NCI-H2196 treated with DMSO at 0.1 percent for 48 hours (cell line): ENCODE data around the gene GOLGB1.
"Not testable (repeated sequence)": the region's sequence is repeated elsewhere in the genome, so short reads cannot be mapped to it uniquely, and the experiment has no call there.

Experiments
- DNase-seq: peaks from one replicate; lab custom pipeline; 2025; ENCODE audit not compliant: unreplicated experiment; lab: John Stamatoyannopoulos, UW

GOLGB1 gene

GRCh38 chr3:121748680-121749275, 763 bp downstream of the GOLGB1 start:
- DNase-seq = no peak

- DNase-seq = no peak
These were observed 1.6 kb downstream of the GOLGB1 start for GRCh38 chr3:121747976-121748375.

GRCh38 chr3:121743106-121743505, 6.4 kb downstream of the GOLGB1 start:
- DNase-seq = not testable (repeated sequence)

GRCh38 chr3:121740896-121741295, 8.6 kb downstream of the GOLGB1 start:
- no peak for DNase-seq

GRCh38 chr3:121739902-121740301, 9.6 kb downstream of the GOLGB1 start:
- DNase-seq = no peak

- no peak for DNase-seq
These were observed 11.9 kb downstream of the GOLGB1 start for GRCh38 chr3:121737644-121738043.

GRCh38 chr3:121736112-121736511, 13.4 kb downstream of the GOLGB1 start:
- DNase-seq = no peak

GRCh38 chr3:121735047-121735696, 14.4 kb downstream of the GOLGB1 start:
- no peak for DNase-seq

GRCh38 chr3:121730940-121731687, 18.4 kb downstream of the GOLGB1 start:
- no peak for DNase-seq

- DNase-seq = no peak
These were observed 25.4 kb downstream of the GOLGB1 start for GRCh38 chr3:121724130-121724529.

- no peak for DNase-seq
These were observed 26.1 kb downstream of the GOLGB1 start for GRCh38 chr3:121723485-121723884.

- no peak for DNase-seq
These were observed 27.1 kb downstream of the GOLGB1 start for GRCh38 chr3:121722411-121722810.

- no peak for DNase-seq
These were observed 29.4 kb downstream of the GOLGB1 start for GRCh38 chr3:121720163-121720562.

- no peak for DNase-seq
These were observed 30.1 kb downstream of the GOLGB1 start for GRCh38 chr3:121719423-121719822.

GRCh38 chr3:121718205-121718846, 31.2 kb downstream of the GOLGB1 start:
- no peak for DNase-seq

GRCh38 chr3:121710347-121710746, 39.2 kb downstream of the GOLGB1 start:
- DNase-seq = no peak

GRCh38 chr3:121707531-121708273, 41.8 kb downstream of the GOLGB1 start:
- peak; percentile 20 for DNase-seq

- DNase-seq = no peak
These were observed 44.0 kb downstream of the GOLGB1 start for GRCh38 chr3:121705541-121705940.

- no peak for DNase-seq
These were observed 45.6 kb downstream of the GOLGB1 start for GRCh38 chr3:121703973-121704372.

- DNase-seq = no peak
These were observed 50.6 kb downstream of the GOLGB1 start for GRCh38 chr3:121698901-121699300.

- DNase-seq = no peak
These were observed 51.1 kb downstream of the GOLGB1 start for GRCh38 chr3:121698476-121698875.
